DOHH2 (cell line): ENCODE data around the gene SH3RF3.

Experiments used
- CTCF ChIP-seq: fragments of 200-600 bp; sonication (generic); IDR thresholded peaks from one replicate; pipeline ENCODE4 v1.5.1; 2014; ENCODE audit warnings: antibody characterized with exemption, mild to moderate bottlenecking, low read depth, low read length; ENCODE audit not compliant: poor library complexity, severe bottlenecking
- EZH2phosphoT487 ChIP-seq: fragments of 200-600 bp; sonication (generic); IDR thresholded peaks from 2 replicates; pipeline ENCODE4 v1.6.1; 2017; ENCODE audit warnings: borderline replicate concordance, mild to moderate bottlenecking, antibody characterized with exemption, low read length, moderate library complexity, mixed read lengths

DNA sequence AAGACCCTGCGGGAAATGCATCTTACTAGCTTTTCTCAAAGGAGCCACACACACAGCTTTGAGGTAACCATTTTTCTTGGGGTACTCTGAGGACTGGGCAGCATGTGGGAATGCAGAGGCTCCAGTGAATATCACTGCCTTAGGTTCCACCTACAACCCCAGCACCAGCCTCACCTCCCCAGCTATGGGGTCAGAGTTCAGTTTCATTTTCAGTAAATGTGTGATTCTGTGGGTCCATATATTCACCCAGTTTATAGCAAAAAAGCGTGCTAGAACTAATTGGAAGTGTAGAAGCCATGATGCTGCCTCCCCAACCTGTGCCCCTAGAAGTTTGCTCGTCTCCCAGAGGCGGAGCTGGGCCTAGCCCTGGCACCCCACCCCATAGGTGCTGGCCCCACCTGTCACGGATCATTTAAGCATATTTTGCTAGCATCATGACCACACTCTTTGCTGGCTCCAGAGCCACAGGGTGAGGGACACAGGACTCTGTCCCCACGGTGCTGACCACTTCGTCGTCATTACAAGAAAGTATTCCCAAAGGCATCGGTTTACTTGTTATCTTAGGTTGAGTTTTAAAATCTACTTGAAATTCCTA lies 57.7 kb downstream of the SH3RF3 start:
- TF ChIP-seq CTCF (no peak), EZH2phosphoT487 (no peak)
